H9 (cell line): Measurements from ENCODE around the gene UQCR11. TPM values are rescaled to one million over a fixed set of nuclear protein-coding genes. Genes with fewer than 3 reads are reported as not detected.

Source experiments
- DNase-seq: peaks from one replicate; pipeline ENCODE4 v3.0.0-alpha.2; 2017
- H2AFZ ChIP-seq: one replicate; pipeline ENCODE4 v1.6.1; 2013; ENCODE audit warnings: mild to moderate bottlenecking, low read length, control low read depth, moderate library complexity
- H2AK5ac ChIP-seq: 2 replicates; pipeline ENCODE4 v1.6.1; 2013; ENCODE audit warnings: low read length, control low read depth, mixed read lengths; ENCODE audit not compliant: insufficient read length
- H2BK120ac ChIP-seq: one replicate; pipeline ENCODE4 v1.6.1; 2013; ENCODE audit warnings: low read depth, mild to moderate bottlenecking, low read length, control low read depth, inconsistent platforms; ENCODE audit not compliant: poor library complexity, severe bottlenecking
- H2BK12ac ChIP-seq: 2 replicates; pipeline ENCODE4 v1.6.1; 2013; ENCODE audit warnings: low read length, control low read depth, mixed read lengths, low read depth; ENCODE audit not compliant: insufficient read length
- H2BK15ac ChIP-seq: 2 replicates; pipeline ENCODE4 v1.6.1; 2013; ENCODE audit warnings: low read depth, low read length, control low read depth
- H2BK20ac ChIP-seq: one replicate; pipeline ENCODE4 v1.6.1; 2013; ENCODE audit warnings: low read depth, mild to moderate bottlenecking, low read length, control low read depth, inconsistent platforms; ENCODE audit not compliant: poor library complexity, severe bottlenecking
- H2BK5ac ChIP-seq: 2 replicates; pipeline ENCODE4 v1.6.1; 2013; ENCODE audit warnings: low read length, control low read depth, mixed read lengths; ENCODE audit not compliant: insufficient read length
- H3K14ac ChIP-seq: 2 replicates; pipeline ENCODE4 v1.6.1; 2013; ENCODE audit warnings: low read length, control low read depth; ENCODE audit not compliant: insufficient read depth
- H3K18ac ChIP-seq: 2 replicates; pipeline ENCODE4 v1.6.1; 2013; ENCODE audit warnings: low read depth, mild to moderate bottlenecking, mixed read lengths, low read length, control low read depth; ENCODE audit not compliant: insufficient read length
- H3K23ac ChIP-seq: 2 replicates; pipeline ENCODE4 v1.6.1; 2013; ENCODE audit warnings: low read length, control low read depth, mixed read lengths, low read depth; ENCODE audit not compliant: insufficient read length
- H3K23me2 ChIP-seq: 2 replicates; pipeline ENCODE4 v1.6.1; 2013; ENCODE audit warnings: low read depth, mild to moderate bottlenecking, mixed read lengths, low read length, control low read depth; ENCODE audit not compliant: insufficient read length, poor library complexity, severe bottlenecking
- H3K27ac ChIP-seq: 2 replicates; pipeline ENCODE4 v1.5.1; 2013; ENCODE audit warnings: low read length, control low read depth, mixed read lengths, low read depth; ENCODE audit not compliant: insufficient read length
- H3K27me3 ChIP-seq: 2 replicates; pipeline ENCODE4 v1.6.1; 2013; ENCODE audit warnings: low read length, control low read depth, inconsistent platforms; ENCODE audit not compliant: insufficient read depth
- H3K4ac ChIP-seq: 2 replicates; pipeline ENCODE4 v1.6.1; 2013; ENCODE audit warnings: low read depth, mild to moderate bottlenecking, control low read depth, inconsistent platforms, low read length, moderate library complexity
- H3K4me1 ChIP-seq: 2 replicates; pipeline ENCODE4 v1.6.1; 2013; ENCODE audit warnings: low read length, control low read depth, inconsistent platforms; ENCODE audit not compliant: insufficient read depth
- H3K4me2 ChIP-seq: 2 replicates; pipeline ENCODE4 v1.6.1; 2013; ENCODE audit warnings: low read length, control low read depth, mixed read lengths; ENCODE audit not compliant: insufficient read length, insufficient read depth
- H3K56ac ChIP-seq: 2 replicates; pipeline ENCODE4 v1.6.1; 2013; ENCODE audit warnings: low read depth, mild to moderate bottlenecking, mixed read lengths, low read length, control low read depth; ENCODE audit not compliant: insufficient read length
- H3K79me1 ChIP-seq: 2 replicates; pipeline ENCODE4 v1.6.1; 2013; ENCODE audit warnings: low read depth, mild to moderate bottlenecking, moderate library complexity, low read length, control low read depth, inconsistent platforms; ENCODE audit not compliant: insufficient read depth, poor library complexity, severe bottlenecking
- H3K79me2 ChIP-seq: 2 replicates; pipeline ENCODE4 v1.6.1; 2013; ENCODE audit warnings: low read length, control low read depth, inconsistent platforms; ENCODE audit not compliant: insufficient read depth
- H3K9ac ChIP-seq: 2 replicates; pipeline ENCODE4 v1.6.1; 2013; ENCODE audit warnings: low read length, control low read depth, mixed read lengths; ENCODE audit not compliant: insufficient read length; ENCODE audit errors: extremely low read depth
- H3K9me3 ChIP-seq: one replicate; pipeline ENCODE4 v1.6.1; 2013; ENCODE audit warnings: low read depth, low read length, inconsistent platforms; ENCODE audit not compliant: control insufficient read depth
- H3T11ph ChIP-seq: one replicate; pipeline ENCODE4 v1.6.1; 2013; ENCODE audit warnings: mild to moderate bottlenecking, low read length, control low read depth, inconsistent platforms
- H4K20me1 ChIP-seq: one replicate; pipeline ENCODE4 v1.6.1; 2013; ENCODE audit not compliant: control insufficient read depth, insufficient read length, insufficient read depth
- H4K5ac ChIP-seq: 2 replicates; pipeline ENCODE4 v1.6.1; 2013; ENCODE audit warnings: low read depth, mild to moderate bottlenecking, mixed read lengths, low read length, control low read depth; ENCODE audit not compliant: insufficient read length
- H4K8ac ChIP-seq: replicated peaks from 2 replicates; pipeline ENCODE4 v1.6.1; 2013; ENCODE audit warnings: low read length, control low read depth, mixed read lengths, low read depth; ENCODE audit not compliant: insufficient read length
- H4K91ac ChIP-seq: 2 replicates; pipeline ENCODE4 v1.6.1; 2013; ENCODE audit warnings: low read depth, mild to moderate bottlenecking, moderate library complexity, mixed read lengths, low read length, control low read depth; ENCODE audit not compliant: insufficient read length
- H3K27ac Mint-ChIP-seq, 3 experiments: 2 replicates in 2 of 3; 3 replicates in 1 of 3; pipeline ENCODE4 v1.8.0; 2020 to 2021; ENCODE audit warnings: mixed read lengths in 3 of 3, mild to moderate bottlenecking in 1 of 3, moderate library complexity in 1 of 3
- H3K27me3 Mint-ChIP-seq: 2 replicates; pipeline ENCODE4 v1.8.0; 2021; ENCODE audit warnings: low read depth, mild to moderate bottlenecking, moderate library complexity, mixed read lengths
- H3K36me3 Mint-ChIP-seq, 3 experiments: 2 replicates in 2 of 3; 3 replicates in 1 of 3; pipeline ENCODE4 v1.8.0; 2020 to 2021; ENCODE audit warnings: low read depth in 3 of 3, mixed read lengths in 3 of 3; ENCODE audit not compliant: insufficient read depth in 1 of 3
- H3K4me1 Mint-ChIP-seq, 2 experiments: 2 replicates each; pipeline ENCODE4 v1.8.0; 2020; ENCODE audit warnings: mixed read lengths in 2 of 2
- H3K4me3 Mint-ChIP-seq, 2 experiments: 2 replicates in 1 of 2; 3 replicates in 1 of 2; pipeline ENCODE4 v1.8.0; 2020 to 2021; ENCODE audit warnings: mild to moderate bottlenecking in 2 of 2, mixed read lengths in 2 of 2, moderate library complexity in 1 of 2
- H3K9me3 Mint-ChIP-seq, 2 experiments: 2 replicates in 1 of 2; 3 replicates in 1 of 2; pipeline ENCODE4 v1.8.0; 2020; ENCODE audit warnings: mild to moderate bottlenecking in 2 of 2, mixed read lengths in 2 of 2, moderate library complexity in 1 of 2
- CTCF ChIP-seq: fragments of 200-600 bp; sonication (generic); conservative IDR thresholded peaks from 3 replicates; pipeline ENCODE4 v1.8.0; 2021; ENCODE audit warnings: antibody characterized with exemption, mild to moderate bottlenecking
- WGBS: extraction: QIAGEN DNeasy Blood & Tissue Kit; methylation state at CpG from one replicate; pipeline ENCODE4 v1.1.7; 2013; ENCODE audit warnings: missing lambda C conversion rate, low lambda C conversion rate, mixed read lengths; ENCODE audit not compliant: insufficient read length; ENCODE audit errors: extremely low coverage; 5-methylcytosine and 5-hydroxymethylcytosine counted together
- total RNA-seq: library from RNA; stranded (reverse); gene quantifications from 2 replicates; pipeline ENCODE4 v1.2.1, GENCODE V29; 2021

Gene UQCR11
- total RNA-seq, 1 experiment from 2014 or later = 174 TPM

- Histone ChIP-seq H3K23me2 (no peaks in the 10 kb centered on the region), H3K14ac (no peak overlapping the region), H2AFZ (no peak overlapping the region), H2AK5ac (no peak overlapping the region), H3K4ac (no peak overlapping the region), H4K20me1 (no peaks in the 10 kb centered on the region), H3K18ac (no peak overlapping the region), H2BK5ac (no peak overlapping the region), H3K79me2 (no peaks in the 10 kb centered on the region), H3K27me3 (no peaks in the 10 kb centered on the region), H3K56ac (no peak overlapping the region), H4K5ac (no peak overlapping the region), H3K4me2 (no peak overlapping the region), H3K9ac (no peak overlapping the region), H4K91ac (no peak overlapping the region), H3K9me3 (no peaks in the 10 kb centered on the region), H3K79me1 (peaks cover 4% of the 10 kb centered on the region), H3K4me1 (no peaks in the 10 kb centered on the region), H4K8ac (no peak overlapping the region), H2BK15ac (no peak overlapping the region), H3T11ph (no peak overlapping the region), H3K23ac (no peak overlapping the region), H2BK20ac (no peak overlapping the region), H3K27ac (no peak overlapping the region), H2BK12ac (no peak overlapping the region), H2BK120ac (no peak overlapping the region)
- Mint-ChIP-seq H3K27ac (no peak overlapping the region), H3K27me3 (no peaks in the 10 kb centered on the region), H3K9me3 (peaks cover 0 to 3% of the 10 kb centered on the region in 2 experiments; a peak in 1 of 5 replicates), H3K4me1 (no peaks in the 10 kb centered on the region), H3K4me3 (no peak overlapping the region), H3K36me3 (peaks cover 18 to 46% (median 42%) of the 10 kb centered on the region in 3 experiments)
- no peak for DNase-seq
- no peak for TF ChIP-seq CTCF
- no CpG with 5 or more reads among the region's 31 CpGs for WGBS
Observed at GRCh38 chr19:1631557-1632100, 26.4 kb upstream of the UQCR11 start.
